Measurements from ENCODE around the gene CERKL.

GRCh38 chr2:181680937-181681811 is 24.3 kb upstream of the CERKL start:
- TF ChIP-seq CREB1 (CRISPR knock-in tag; IDR thresholded peaks at IDR 0.05), result no peak
- no peak for TF ChIP-seq CTCF (IDR thresholded peaks at IDR 0.05)
- no peak for TF ChIP-seq HMGA2 (CRISPR knock-in tag; IDR thresholded peaks at IDR 0.05)
- TF ChIP-seq ZNF281 (CRISPR knock-in tag; IDR thresholded peaks at IDR 0.05), result no peak; the same call in 1 of the 2 replicates
- TF ChIP-seq NFE2L1 (CRISPR knock-in tag; IDR thresholded peaks at IDR 0.05), result no peak
- TF ChIP-seq ZNF263 (CRISPR knock-in tag; IDR thresholded peaks at IDR 0.05; ENCODE audit: low read depth), result no peak
- no peak for TF ChIP-seq CBFB (CRISPR knock-in tag; IDR thresholded peaks at IDR 0.05; ENCODE audit: low read depth)
- TF ChIP-seq SMAD3 (CRISPR knock-in tag; IDR thresholded peaks at IDR 0.05; ENCODE audit: borderline replicate concordance), result no peak
- TF ChIP-seq KAT7 (CRISPR knock-in tag; IDR thresholded peaks at IDR 0.05; ENCODE audit: borderline replicate concordance), result no peak
- no peak for TF ChIP-seq AFF4 (CRISPR knock-in tag; IDR thresholded peaks at IDR 0.05; ENCODE audit: borderline replicate concordance)

All from WTC11 (cell line).